Tibial nerve (tissue), 4 donors: ENCODE results near the gene THEM5. TPM values are rescaled to one million over a fixed set of nuclear protein-coding genes. Genes with fewer than 3 reads are reported as not detected.

Experiments used
- DNase-seq, 2 donors: peaks; one replicate each; pipeline ENCODE4 v3.0.0-alpha.2; 2019; ENCODE audit warnings: low spot score in 2 of 2
- H3K27ac ChIP-seq, 4 donors: fragments of 200-600 bp; sonication (generic) in 3 of 4; one replicate each; pipeline ENCODE4 v1.5.1; 2017 to 2019; ENCODE audit warnings: mild to moderate bottlenecking in 1 of 4
- H3K27me3 ChIP-seq, 2 donors: fragments of 200-600 bp; sonication (generic) in 1 of 2; one replicate each; pipeline versions ENCODE4 v1.5.1 to v1.6.0; 2017 to 2019
- H3K36me3 ChIP-seq, 3 donors: fragments of 200-600 bp; sonication (generic); one replicate each; pipeline ENCODE4 v1.5.1; 2018 to 2019
- H3K4me1 ChIP-seq, 4 donors: fragments of 200-600 bp; sonication (generic) in 3 of 4; one replicate each; pipeline ENCODE4 v1.5.1; 2017 to 2019
- H3K4me3 ChIP-seq, 4 donors: fragments of 200-600 bp; sonication (generic) in 3 of 4; one replicate each; pipeline ENCODE4 v1.5.1; 2017 to 2019; ENCODE audit warnings: mild to moderate bottlenecking in 1 of 4, moderate library complexity in 1 of 4
- H3K9me3 ChIP-seq, 4 donors: fragments of 200-600 bp; sonication (generic) in 3 of 4; one replicate each; pipeline ENCODE4 v1.5.1; 2017 to 2019
- CTCF ChIP-seq, 5 experiments: fragments of 200-600 bp in 3 of 5; fragments of 450-650 bp in 2 of 5; sonication (generic) in 3 of 5; IDR thresholded peaks; one replicate each; pipeline ENCODE4 v1.5.1; 2016 to 2019; ENCODE audit warnings: antibody characterized with exemption in 5 of 5, mild to moderate bottlenecking in 3 of 5, moderate library complexity in 2 of 5
- EP300 ChIP-seq, 2 donors: sonication (generic); formaldehyde crosslinking; IDR thresholded peaks; one replicate each; pipeline ENCODE4 v1.6.1; 2017; ENCODE audit warnings: antibody characterized with exemption in 2 of 2, mild to moderate bottlenecking in 1 of 2
- POLR2A ChIP-seq, 2 donors: fragments of 450-650 bp; IDR thresholded peaks; one replicate each; pipeline ENCODE4 v1.6.1; 2017; ENCODE audit warnings: antibody characterized with exemption in 2 of 2, mild to moderate bottlenecking in 2 of 2, moderate library complexity in 2 of 2
- WGBS, 2 donors: methylation state at CpG; one replicate each; pipeline ENCODE4 v1.1.5; 2018; 5-methylcytosine and 5-hydroxymethylcytosine counted together
- total RNA-seq, 4 donors: library from RNA; depleted of rRNA; stranded (reverse); fragments of >200 nt; gene quantifications; one replicate each; pipeline ENCODE4 v1.1.0, GENCODE V29; 2016

Gene THEM5
- total RNA-seq, 4 donors from 2014 or later: not detected

GRCh38 chr1:151852733-151853132, 779 bp downstream of the THEM5 start:
- no peaks in the 10 kb centered on the region for H3K27me3 ChIP-seq
- H3K36me3 ChIP-seq: no peaks in the 10 kb centered on the region
- no peak for TF ChIP-seq POLR2A (IDR thresholded peaks at IDR 0.05)
- no peak for TF ChIP-seq CTCF (IDR thresholded peaks at IDR 0.05)
- TF ChIP-seq EP300 (IDR thresholded peaks at IDR 0.05): no peak
- DNase-seq: no peak
- H3K4me3 ChIP-seq: no peak overlapping the region
- H3K9me3 ChIP-seq: no peaks in the 10 kb centered on the region
- no peaks in the 10 kb centered on the region for H3K4me1 ChIP-seq
- H3K27ac ChIP-seq: no peak overlapping the region
- WGBS, 2 donors: 88 to 100% methylated on average over 4 of the region's 4 CpGs

DNA sequence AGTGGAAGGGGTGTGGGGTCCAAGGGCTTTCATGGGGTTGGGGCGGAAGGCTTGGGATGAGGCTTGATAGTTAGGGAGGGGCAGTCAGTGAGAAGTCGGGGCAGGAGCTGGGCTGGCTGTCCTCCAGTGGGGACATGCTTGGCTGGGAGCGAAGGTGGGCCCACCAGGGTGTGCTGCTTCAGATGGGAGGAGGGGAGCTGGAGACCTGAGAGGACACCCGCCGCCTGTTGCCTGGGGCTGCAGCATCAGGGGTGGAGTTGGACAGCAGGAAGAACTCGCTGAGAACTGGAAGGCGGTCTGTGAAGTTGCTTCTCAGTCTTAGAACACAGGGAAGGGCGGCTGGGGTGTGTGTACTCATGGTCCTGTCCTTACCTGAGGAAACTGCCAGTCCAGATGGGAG, 1.6 kb downstream of the THEM5 start:
- 77% methylated on average over 8 of the region's 8 CpGs for WGBS, 2 donors

DNA sequence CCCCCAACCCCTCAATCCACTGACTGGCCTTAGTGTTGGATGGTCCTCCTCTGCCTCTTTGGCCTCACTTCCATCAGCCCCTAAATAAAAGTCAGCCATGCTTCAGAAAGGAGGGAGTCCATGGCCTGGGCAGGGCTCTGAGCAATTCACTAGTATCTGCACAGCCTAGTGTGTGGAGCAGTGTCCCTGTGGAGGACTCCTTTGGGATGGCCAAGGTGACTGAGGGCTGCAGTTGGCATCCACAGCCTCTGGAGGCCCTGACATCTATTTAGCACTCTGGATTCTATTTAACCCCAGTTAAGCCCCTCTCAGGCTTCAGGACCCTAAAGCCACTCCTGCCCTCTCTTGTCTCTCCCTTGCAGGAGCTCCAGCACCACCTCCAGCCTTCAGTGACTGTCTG, 3.6 kb downstream of the THEM5 start:
- Histone ChIP-seq H3K4me3 (no peak overlapping the region), H3K9me3 (no peaks in the 10 kb centered on the region), H3K36me3 (peaks cover 0 to 10% (median 0%) of the 10 kb centered on the region in 3 donors), H3K27ac (no peak overlapping the region), H3K4me1 (no peaks in the 10 kb centered on the region), H3K27me3 (no peaks in the 10 kb centered on the region)
- no peak for TF ChIP-seq EP300 (IDR thresholded peaks at IDR 0.05)
- no peak for DNase-seq

More for the DNA sequence above, 1.6 kb downstream of the THEM5 start:
- no peak for DNase-seq
- Histone ChIP-seq H3K27ac (no peak overlapping the region), H3K4me1 (no peaks in the 10 kb centered on the region), H3K4me3 (no peak overlapping the region), H3K9me3 (no peaks in the 10 kb centered on the region), H3K27me3 (no peaks in the 10 kb centered on the region), H3K36me3 (peaks cover 0 to 5% (median 0%) of the 10 kb centered on the region in 3 donors)
- TF ChIP-seq EP300 (IDR thresholded peaks at IDR 0.05) (no peak), CTCF (IDR thresholded peaks at IDR 0.05) (no peak), POLR2A (IDR thresholded peaks at IDR 0.05) (no peak)

- TF ChIP-seq POLR2A (IDR thresholded peaks at IDR 0.05): no peak
- no peak for TF ChIP-seq EP300 (IDR thresholded peaks at IDR 0.05)
- no peak for TF ChIP-seq CTCF (IDR thresholded peaks at IDR 0.05)
- Histone ChIP-seq H3K4me1 (no peaks in the 10 kb centered on the region), H3K4me3 (no peak overlapping the region), H3K9me3 (no peaks in the 10 kb centered on the region), H3K27ac (no peak overlapping the region), H3K27me3 (no peaks in the 10 kb centered on the region), H3K36me3 (peaks cover 0 to 10% (median 0%) of the 10 kb centered on the region in 3 donors)
- no peak for DNase-seq
- 42 to 49% methylated on average over 3 of the region's 3 CpGs for WGBS, 2 donors
Measured at GRCh38 chr1:151849126-151849525, 4.4 kb downstream of the THEM5 start.

DNA sequence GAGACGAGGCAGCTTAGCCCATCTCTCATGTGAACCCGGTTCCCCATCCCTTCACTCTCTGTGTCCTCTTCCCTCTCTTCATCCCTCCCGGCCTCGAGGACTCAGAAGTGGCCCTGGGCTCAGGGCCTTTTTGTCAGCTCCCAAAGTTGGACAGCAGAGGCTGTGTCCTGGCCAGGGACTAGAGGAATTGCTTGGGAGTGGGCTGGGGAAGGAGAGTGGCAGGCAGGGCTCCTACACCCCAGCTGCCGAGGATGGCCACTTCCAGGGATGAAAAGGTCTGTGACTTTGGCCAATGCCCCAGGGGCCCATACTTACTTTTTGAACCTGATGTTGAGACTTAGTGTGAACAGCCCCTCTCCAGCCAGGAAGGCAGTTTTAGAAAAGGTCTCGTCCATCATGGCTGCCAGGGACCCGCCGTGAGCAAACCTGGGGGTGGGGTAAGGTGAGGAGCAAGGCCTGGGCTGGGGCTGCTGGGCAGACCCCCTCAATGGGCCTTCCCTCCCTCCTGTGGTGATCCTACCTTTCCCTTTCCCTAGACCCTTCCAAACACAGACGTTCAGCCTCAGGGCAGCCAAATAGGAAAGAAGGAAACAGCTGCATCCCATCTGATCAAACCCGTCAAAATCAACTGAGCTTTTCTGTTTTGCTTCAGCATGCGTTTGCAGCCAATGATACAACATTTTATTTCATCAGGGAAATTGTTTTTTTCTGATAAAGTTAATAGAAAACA, 5.5 kb downstream of the THEM5 start:
- Histone ChIP-seq H3K9me3 (no peaks in the 10 kb centered on the region), H3K36me3 (peaks cover 0 to 10% (median 0%) of the 10 kb centered on the region in 3 donors), H3K27me3 (no peaks in the 10 kb centered on the region), H3K4me1 (no peaks in the 10 kb centered on the region), H3K27ac (no peak overlapping the region), H3K4me3 (no peak overlapping the region)
- DNase-seq: no peak
- TF ChIP-seq CTCF (IDR thresholded peaks at IDR 0.05) (no peak), EP300 (IDR thresholded peaks at IDR 0.05) (no peak), POLR2A (IDR thresholded peaks at IDR 0.05) (no peak)
- WGBS, 2 donors: 53 to 57% methylated on average over 10 to 11 of the region's 11 CpGs
